B cell (primary cell): ENCODE results near the gene AMT.

Experiments
- CTCF ChIP-seq: fragments of 200-600 bp; IDR thresholded peaks from one replicate; pipeline ENCODE4 v1.8.0; 2022; ENCODE audit warnings: antibody characterized with exemption, mild to moderate bottlenecking
- EZH2 ChIP-seq: IDR thresholded peaks from 2 replicates; pipeline ENCODE4 v1.6.1; 2012; ENCODE audit warnings: borderline replicate concordance, low read depth, mild to moderate bottlenecking, moderate library complexity, low read length; ENCODE audit not compliant: insufficient read depth, poor library complexity, severe bottlenecking

GRCh38 chr3:49461443-49462171 is 39.3 kb upstream of the AMT start:
- TF ChIP-seq CTCF: no peak
- no peak for TF ChIP-seq EZH2
